GM12891 (cell line): ENCODE data around the gene LIN28B.

Experiments used
- POLR2A ChIP-seq: IDR thresholded peaks from 2 replicates; pipeline ENCODE4 v1.6.1; 2011; ENCODE audit warnings: low read depth, low read length, control low read depth
- POLR2AphosphoS5 ChIP-seq: IDR thresholded peaks from 2 replicates; pipeline ENCODE4 v1.6.1; 2011; ENCODE audit warnings: low read depth, low read length, control low read depth
- POU2F2 ChIP-seq: IDR thresholded peaks from 2 replicates; pipeline ENCODE4 v1.6.1; 2011; ENCODE audit warnings: low read depth, mild to moderate bottlenecking, control low read depth, low read length, moderate library complexity
- TAF1 ChIP-seq: IDR thresholded peaks from 2 replicates; pipeline ENCODE4 v1.6.1; 2011; ENCODE audit warnings: low read depth, low read length, control low read depth

GRCh38 chr6:104969785-104970581, 13.1 kb downstream of the LIN28B start:
- TF ChIP-seq POLR2A (no peak), POLR2AphosphoS5 (no peak), TAF1 (no peak), POU2F2 (no peak)
